ENCODE measurements around the gene EIF5A.

GRCh38 chr17:7313890-7314718 is 6.7 kb downstream of the EIF5A start:
- TF ChIP-seq CTCF (IDR thresholded peaks at IDR 0.05) (no peak), POLR2AphosphoS5 (IDR thresholded peaks at IDR 0.05) (no peak), POLR2A (IDR thresholded peaks at IDR 0.05) (no peak)

Measured in breast epithelium (tissue), 3 donors.